Adrenal gland (tissue), 5 donors: ENCODE data around the gene MAGI2.

ENCODE experiments used
- POLR2A ChIP-seq, 2 donors: fragments of 450-650 bp; IDR thresholded peaks; one replicate each; pipeline ENCODE4 v1.6.1; 2017; ENCODE audit warnings: antibody characterized with exemption in 2 of 2, mild to moderate bottlenecking in 2 of 2, moderate library complexity in 1 of 2
- TF ChIP-seq, protein P1 (sequence below), 6 experiments: fragments of 450-650 bp in 4 of 6; fragments of 200-600 bp in 2 of 6; sonication (generic) in 1 of 6; IDR thresholded peaks; 1 replicate in 5 of 6; 2 replicates in 1 of 6; pipeline versions ENCODE4 v1.5.1 to v1.8.0; 2016 to 2021; ENCODE audit warnings: antibody characterized with exemption in 6 of 6, mild to moderate bottlenecking in 2 of 6, moderate library complexity in 1 of 6
- donor health status: DM: no; HTN: no; CAD: no.

DNA sequence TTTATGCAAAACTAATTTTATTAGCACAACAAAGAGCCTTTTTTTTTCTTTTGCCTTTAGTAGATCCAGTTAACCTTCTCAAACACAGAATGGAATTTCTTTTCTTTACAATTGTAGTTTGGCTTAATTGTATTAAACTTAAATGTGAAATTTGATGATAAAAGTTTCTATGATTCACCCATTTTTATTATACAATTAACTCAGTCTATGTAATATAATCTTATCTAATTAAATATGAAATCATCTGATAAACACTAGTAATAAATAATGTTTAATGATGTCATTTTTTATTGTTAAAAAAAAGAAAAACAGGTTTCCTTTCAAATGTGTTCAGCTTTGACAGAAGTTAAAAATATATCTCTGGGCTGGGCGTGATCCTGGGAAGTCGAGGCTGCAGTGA, 1095.8 kb downstream of the MAGI2 start:
- TF ChIP-seq POLR2A (IDR thresholded peaks at IDR 0.05), result no peak
- TF ChIP-seq, protein P1, sequence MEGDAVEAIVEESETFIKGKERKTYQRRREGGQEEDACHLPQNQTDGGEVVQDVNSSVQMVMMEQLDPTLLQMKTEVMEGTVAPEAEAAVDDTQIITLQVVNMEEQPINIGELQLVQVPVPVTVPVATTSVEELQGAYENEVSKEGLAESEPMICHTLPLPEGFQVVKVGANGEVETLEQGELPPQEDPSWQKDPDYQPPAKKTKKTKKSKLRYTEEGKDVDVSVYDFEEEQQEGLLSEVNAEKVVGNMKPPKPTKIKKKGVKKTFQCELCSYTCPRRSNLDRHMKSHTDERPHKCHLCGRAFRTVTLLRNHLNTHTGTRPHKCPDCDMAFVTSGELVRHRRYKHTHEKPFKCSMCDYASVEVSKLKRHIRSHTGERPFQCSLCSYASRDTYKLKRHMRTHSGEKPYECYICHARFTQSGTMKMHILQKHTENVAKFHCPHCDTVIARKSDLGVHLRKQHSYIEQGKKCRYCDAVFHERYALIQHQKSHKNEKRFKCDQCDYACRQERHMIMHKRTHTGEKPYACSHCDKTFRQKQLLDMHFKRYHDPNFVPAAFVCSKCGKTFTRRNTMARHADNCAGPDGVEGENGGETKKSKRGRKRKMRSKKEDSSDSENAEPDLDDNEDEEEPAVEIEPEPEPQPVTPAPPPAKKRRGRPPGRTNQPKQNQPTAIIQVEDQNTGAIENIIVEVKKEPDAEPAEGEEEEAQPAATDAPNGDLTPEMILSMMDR (IDR thresholded peaks at IDR 0.05), result no peak
